ENCODE measurements around the gene ACAT2.
"Not testable (repeated sequence)": the region's sequence is repeated elsewhere in the genome, so short reads cannot be mapped to it uniquely, and the experiment has no call there.

Gene ACAT2

DNA sequence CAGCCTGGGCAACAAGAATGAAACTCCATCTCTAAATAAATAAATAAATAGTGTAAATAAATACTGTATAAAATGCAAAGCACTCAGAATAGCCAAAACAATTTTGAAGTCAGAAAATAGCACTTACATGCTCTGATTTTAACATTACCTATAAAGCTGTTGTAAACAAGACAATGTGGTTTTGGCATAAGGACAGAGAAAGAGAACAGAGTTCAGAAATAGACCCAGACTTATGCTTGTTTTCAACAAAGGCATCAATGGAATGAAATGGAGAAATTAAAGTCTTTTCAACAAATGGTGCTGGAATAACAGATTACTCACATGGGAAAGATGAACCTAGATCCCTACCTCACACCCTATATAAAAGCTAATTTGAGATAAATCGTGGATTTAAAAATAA, 10.4 kb downstream of the ACAT2 start:
- no peak for DNase-seq (ENCODE audit: low read depth)

GRCh38 chr6:159777240-159777904, 15.5 kb downstream of the ACAT2 start:
- no peak for DNase-seq (ENCODE audit: low read depth)

DNA sequence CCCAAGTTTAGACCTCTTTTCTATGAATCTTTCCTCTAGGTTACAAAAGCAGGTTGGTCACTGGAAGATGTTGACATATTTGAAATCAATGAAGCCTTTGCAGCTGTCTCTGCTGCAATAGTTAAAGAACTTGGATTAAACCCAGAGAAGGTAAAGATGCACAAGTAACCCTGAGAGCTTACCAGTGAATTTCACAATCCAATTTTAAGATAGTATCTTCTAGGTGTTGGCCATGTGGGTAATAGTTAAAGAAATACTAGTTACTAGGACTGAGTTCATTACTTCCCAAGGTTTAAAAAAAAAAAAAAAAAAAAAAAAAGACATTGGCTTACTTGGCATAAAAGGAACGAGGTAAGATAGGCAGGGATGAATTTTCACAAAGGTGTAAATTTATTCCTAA, 16.3 kb downstream of the ACAT2 start:
- DNase-seq (ENCODE audit: low read depth), result no peak

- no peak for DNase-seq (ENCODE audit: low read depth)
Observed at GRCh38 chr6:159778542-159779103, 16.8 kb downstream of the ACAT2 start.

- DNase-seq (ENCODE audit: low read depth), result peak; percentile 2
Observed at GRCh38 chr6:159788276-159788675, 26.4 kb downstream of the ACAT2 start.

GRCh38 chr6:159788753-159789376, 27.0 kb downstream of the ACAT2 start:
- DNase-seq (ENCODE audit: low read depth), result no peak

- peak; percentile 97 for DNase-seq (ENCODE audit: low read depth)
Observed at GRCh38 chr6:159789377-159790148, 27.7 kb downstream of the ACAT2 start, which contains the start of gene TCP1. Gene TCP1 (minus strand): TSS chr6:159789602. CDS start chr6:159789468, 134 bp downstream.

DNA sequence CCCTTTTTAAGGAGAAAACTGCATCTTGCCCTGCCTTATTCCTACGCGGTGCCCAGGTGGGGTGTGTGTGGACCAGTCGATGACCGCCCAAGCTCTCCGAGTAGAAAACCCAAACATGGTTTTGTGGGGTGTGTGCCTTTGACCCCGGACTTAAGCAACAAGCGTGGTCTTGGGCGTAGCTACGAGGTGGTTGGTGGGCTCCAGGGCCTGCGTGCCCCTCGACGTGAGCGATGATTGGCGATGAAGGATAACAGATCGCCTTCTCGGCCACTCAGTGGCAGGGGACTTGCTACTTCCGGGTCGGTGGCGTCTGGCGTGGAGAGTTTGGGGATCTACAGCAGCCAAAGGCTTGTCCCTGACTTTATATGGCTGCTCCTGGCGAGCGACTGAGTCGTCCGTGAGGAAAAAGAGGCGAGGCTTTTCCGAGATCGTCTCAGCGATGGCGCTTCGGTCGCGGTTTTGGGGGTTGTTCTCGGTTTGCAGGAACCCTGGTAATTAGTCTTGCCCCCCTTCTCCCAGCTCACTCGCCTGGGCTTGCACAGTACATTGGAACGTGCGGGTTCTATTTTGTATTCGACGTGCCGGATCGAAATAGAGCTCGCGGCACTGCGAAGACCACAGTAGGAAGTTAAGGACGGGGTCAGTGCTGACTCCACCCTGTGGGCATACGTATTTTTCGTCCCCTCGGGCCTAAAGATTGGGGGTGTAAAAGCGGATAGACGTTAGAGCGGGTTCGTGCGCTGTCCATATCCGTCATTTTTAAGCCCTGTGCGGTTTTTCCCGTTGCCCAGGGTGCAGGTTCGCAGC, 28.5 kb downstream of the ACAT2 start, which contains the start of gene MRPL18:
TSS of gene MRPL18 (plus strand) at position 319 of the 807 bp plus-strand sequence. CDS start at position 440, 121 bp downstream.
- peak; percentile 80 for DNase-seq (ENCODE audit: low read depth)

GRCh38 chr6:159790956-159791598, 29.2 kb downstream of the ACAT2 start:
- peak; percentile 4 for DNase-seq (ENCODE audit: low read depth)

DNA sequence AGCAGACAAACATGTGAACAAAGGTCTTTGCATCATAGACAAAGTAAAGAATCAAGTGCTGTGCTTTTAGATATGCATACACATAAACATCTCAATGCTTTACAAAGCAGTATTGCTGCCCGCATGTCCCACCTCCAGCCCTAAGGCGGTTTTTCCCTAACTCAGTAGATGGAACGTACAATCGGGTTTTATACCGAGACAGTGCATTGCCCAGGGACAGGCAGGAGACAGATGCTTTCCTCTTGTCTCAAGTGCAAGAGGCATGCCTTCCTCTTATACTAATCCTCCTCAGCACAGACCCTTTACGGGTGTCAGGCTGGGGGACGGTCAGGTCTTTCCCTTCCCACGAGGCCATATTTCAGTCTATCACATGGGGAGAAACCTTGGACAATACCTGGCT, 33.1 kb downstream of the ACAT2 start:
- DNase-seq (ENCODE audit: low read depth), result not testable (repeated sequence)

- no peak for DNase-seq (ENCODE audit: low read depth)
Observed at GRCh38 chr6:159797554-159797953, 35.7 kb downstream of the ACAT2 start.

DNA sequence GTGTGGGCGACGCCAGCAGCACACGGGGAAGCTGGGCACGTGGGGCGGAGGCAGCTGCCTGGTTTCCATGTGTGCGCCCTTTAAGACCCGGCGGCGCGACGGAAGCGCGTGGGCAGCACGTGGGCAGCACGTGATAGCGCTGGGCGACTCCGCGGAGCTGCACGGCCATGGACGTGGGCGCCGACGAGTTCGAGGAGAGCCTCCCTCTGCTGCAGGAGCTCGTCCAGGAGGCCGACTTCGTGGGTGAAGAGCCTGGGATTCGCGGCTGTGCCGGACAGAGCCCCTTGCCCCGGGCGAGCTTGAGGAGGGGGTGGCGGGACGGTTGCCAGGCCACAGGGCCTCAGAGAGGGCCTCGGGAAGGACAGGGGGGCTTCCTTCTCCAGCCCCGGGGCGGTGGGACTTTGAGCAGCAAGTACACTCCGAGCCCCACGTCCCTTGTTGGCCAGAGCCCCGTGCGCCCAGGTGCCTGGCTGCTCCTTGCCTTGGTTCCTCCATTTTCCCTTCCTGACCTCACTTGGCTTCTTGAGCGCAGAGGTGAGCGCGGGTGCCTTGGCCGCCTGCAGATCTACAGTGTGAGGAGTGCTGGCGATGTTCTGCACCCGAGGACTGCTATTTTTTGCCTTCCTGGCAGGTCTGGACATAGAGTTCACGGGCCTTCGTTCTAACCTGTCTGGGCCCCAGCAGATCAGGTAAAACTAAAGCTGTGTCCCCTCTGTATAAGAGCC, 38.5 kb downstream of the ACAT2 start, which contains the start of gene PNLDC1:
TSS of gene PNLDC1 (plus strand) at position 136 of the 725 bp plus-strand sequence. CDS start at position 168, 32 bp downstream.
- DNase-seq (ENCODE audit: low read depth), result no peak

- no peak for DNase-seq (ENCODE audit: low read depth)
Observed at GRCh38 chr6:159801935-159802334, 40.1 kb downstream of the ACAT2 start.

DNA sequence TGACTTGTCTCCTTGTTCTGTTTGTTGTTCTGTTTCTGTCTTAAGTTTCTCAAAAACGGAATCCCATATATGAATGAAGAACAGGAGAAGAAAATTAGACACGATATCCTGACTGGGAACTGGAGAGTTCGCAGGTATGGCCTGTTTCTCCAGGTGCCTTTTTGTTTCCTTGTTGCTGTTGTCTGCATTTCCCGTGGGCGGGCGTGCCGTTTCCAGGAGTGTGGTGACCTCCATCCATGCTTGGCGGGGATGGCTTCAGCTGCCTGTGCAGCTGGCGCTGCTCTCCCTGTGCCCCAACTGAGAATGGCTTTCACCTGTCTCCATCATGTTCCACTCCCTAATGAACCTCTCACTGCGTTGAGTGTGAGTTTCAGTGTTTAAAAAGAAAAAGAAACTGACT, 42.7 kb downstream of the ACAT2 start:
- DNase-seq (ENCODE audit: low read depth), result no peak

- DNase-seq (ENCODE audit: low read depth), result no peak
Observed at GRCh38 chr6:159805440-159806020, 43.7 kb downstream of the ACAT2 start.

GRCh38 chr6:159806021-159806458, 44.2 kb downstream of the ACAT2 start:
- DNase-seq (ENCODE audit: low read depth), result no peak

GRCh38 chr6:159807150-159807858, 45.5 kb downstream of the ACAT2 start:
- DNase-seq (ENCODE audit: low read depth), result no peak

- DNase-seq (ENCODE audit: low read depth), result no peak
Observed at GRCh38 chr6:159808647-159809046, 46.8 kb downstream of the ACAT2 start.

- no peak for DNase-seq (ENCODE audit: low read depth)
Observed at GRCh38 chr6:159809149-159809548, 47.3 kb downstream of the ACAT2 start.

Data from activated T-helper 1 cell treated with Interleukin-2 at 50 U/mL for 16 hours (primary cell).